Activated CD4-positive, alpha-beta T cell treated with anti-CD3 and anti-CD28 coated beads, Interleukin-2, amount 10 ng/mL, durations not matched to agents 24 days and 14 days (primary cell): ENCODE results near the gene TMEM98. TPM values are rescaled to one million over a fixed set of nuclear protein-coding genes. Genes with fewer than 3 reads are reported as not detected.
"Not testable (repeated sequence)": the region's sequence is repeated elsewhere in the genome, so short reads cannot be mapped to it uniquely, and the experiment has no call there.

Source experiments
- DNase-seq: peaks from one replicate; pipeline ENCODE4 v3.0.0; 2022
- H3K27ac Mint-ChIP-seq: one replicate; pipeline ENCODE4 v1.8.0; 2022; ENCODE audit warnings: mild to moderate bottlenecking, mixed read lengths
- H3K27me3 Mint-ChIP-seq: one replicate; pipeline ENCODE4 v1.8.0; 2022; ENCODE audit warnings: mixed read lengths
- H3K36me3 Mint-ChIP-seq: one replicate; pipeline ENCODE4 v1.8.0; 2022; ENCODE audit warnings: low read depth, mild to moderate bottlenecking, mixed read lengths
- H3K4me1 Mint-ChIP-seq: one replicate; pipeline ENCODE4 v1.8.0; 2021; ENCODE audit warnings: mixed read lengths
- H3K4me3 Mint-ChIP-seq: one replicate; pipeline ENCODE4 v1.8.0; 2022; ENCODE audit warnings: mild to moderate bottlenecking, moderate library complexity, mixed read lengths
- H3K9me3 Mint-ChIP-seq: one replicate; pipeline ENCODE4 v1.8.0; 2021; ENCODE audit warnings: mixed read lengths
- intact Hi-C: fragments of 100-400 bp; cut with micrococcal nuclease; formaldehyde crosslinking; loops from one replicate; pipeline ENCODE4 v1.15.1; 2023
- total RNA-seq: library from RNA; stranded (reverse); gene quantifications from 2 replicates; pipeline ENCODE4 v1.2.3, GENCODE V29; 2022

TMEM98 gene, protein sequence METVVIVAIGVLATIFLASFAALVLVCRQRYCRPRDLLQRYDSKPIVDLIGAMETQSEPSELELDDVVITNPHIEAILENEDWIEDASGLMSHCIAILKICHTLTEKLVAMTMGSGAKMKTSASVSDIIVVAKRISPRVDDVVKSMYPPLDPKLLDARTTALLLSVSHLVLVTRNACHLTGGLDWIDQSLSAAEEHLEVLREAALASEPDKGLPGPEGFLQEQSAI
- 0.43 and 0.82 TPM in 2 replicates for total RNA-seq

- no peak for DNase-seq
- H3K4me1 Mint-ChIP-seq: no peaks in the 10 kb centered on the region
- H3K36me3 Mint-ChIP-seq: no peaks in the 10 kb centered on the region
- peak within 1 kb of the TSS; percentile 60 for H3K4me3 Mint-ChIP-seq
- intact Hi-C loops: no loop called here
- H3K27ac Mint-ChIP-seq: no peak within 1 kb of the TSS
- peaks cover 38% of the 10 kb centered on the region for H3K27me3 Mint-ChIP-seq
- H3K9me3 Mint-ChIP-seq: no peaks in the 10 kb centered on the region
These were observed at the start of gene TMEM98 for GRCh38 chr17:32927724-32928585. Gene TMEM98 (plus strand): TSS chr17:32928153. CDS start chr17:32931529, 3,376 bp downstream.

DNA sequence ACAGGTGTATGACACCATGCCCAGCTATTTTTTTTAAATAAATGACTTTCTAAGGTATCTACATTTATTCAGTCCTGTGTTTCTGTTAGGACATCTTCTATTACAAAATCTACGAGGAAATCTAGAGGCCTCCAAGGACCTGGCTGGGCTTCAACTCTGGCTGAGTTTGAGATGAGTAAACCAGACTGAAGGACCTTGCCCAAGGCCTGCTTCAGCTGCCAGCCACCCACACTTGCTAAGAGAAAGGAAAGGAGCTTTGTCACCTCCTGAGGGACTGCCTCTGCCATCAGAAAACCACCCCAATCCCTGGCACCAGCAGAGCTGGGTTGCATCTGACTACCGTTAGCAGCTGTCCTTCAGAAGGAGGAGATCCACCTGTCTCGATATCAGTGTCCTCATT is 49.7 kb upstream of the TMEM98 start:
- Mint-ChIP-seq H3K4me3 (no peak overlapping the region), H3K9me3 (no peaks in the 10 kb centered on the region), H3K36me3 (no peaks in the 10 kb centered on the region), H3K4me1 (peaks cover 30% of the 10 kb centered on the region), H3K27ac (no peak overlapping the region), H3K27me3 (peaks cover 42% of the 10 kb centered on the region)
- no peak for DNase-seq
- intact Hi-C loops: loop anchor here (10.0 kb wide), 1 partner anchor 733 kb away; the partner anchor contains the start of gene RHOT1

- peaks cover 33% of the 10 kb centered on the region for H3K4me1 Mint-ChIP-seq
- DNase-seq: no peak
- intact Hi-C loops: loop anchor here (10.0 kb wide), 1 partner anchor 734 kb away; the partner anchor contains the start of gene RHOT1
These were observed 48.8 kb upstream of the TMEM98 start for GRCh38 chr17:32879134-32879533.

DNA sequence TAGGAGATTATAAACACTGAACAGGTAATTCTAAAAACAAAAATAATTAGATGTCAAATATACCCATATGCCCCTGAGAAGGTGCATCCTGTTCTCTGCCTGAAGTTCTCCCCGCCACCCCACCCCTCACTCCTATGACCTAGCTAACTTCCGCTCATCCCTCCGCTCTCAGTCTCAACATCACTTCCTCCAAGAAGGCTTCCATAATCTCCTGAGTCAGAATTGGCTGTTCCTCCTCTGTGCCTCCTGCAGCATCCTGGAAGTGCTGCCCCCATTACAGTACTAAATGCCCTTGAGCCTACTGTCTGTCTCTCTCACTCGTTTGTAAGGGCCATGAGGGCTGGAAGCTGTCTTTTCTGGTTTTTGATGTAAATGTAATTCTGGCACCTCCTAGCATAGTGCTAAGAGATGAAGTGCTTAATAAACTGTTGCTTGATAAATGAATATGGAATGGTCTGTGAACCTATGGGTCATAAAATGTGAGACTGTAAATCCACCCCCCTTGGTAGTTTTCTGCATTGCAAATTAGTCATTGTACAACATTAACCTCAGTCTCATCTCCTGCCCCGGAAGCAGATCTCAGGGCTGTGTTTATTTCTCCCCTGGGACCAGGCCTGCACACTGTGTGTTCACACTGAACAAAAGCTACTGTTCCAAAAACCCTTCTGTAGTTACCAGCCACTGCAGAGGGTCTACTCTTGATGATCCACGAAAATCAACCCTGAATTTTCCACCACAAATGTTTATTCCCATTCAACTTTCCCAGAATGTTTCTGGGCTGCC is 47.1 kb upstream of the TMEM98 start:
- Mint-ChIP-seq H3K27me3 (peaks cover 36% of the 10 kb centered on the region), H3K9me3 (no peaks in the 10 kb centered on the region), H3K4me3 (no peak overlapping the region), H3K4me1 (peaks cover 32% of the 10 kb centered on the region), H3K36me3 (no peaks in the 10 kb centered on the region), H3K27ac (no peak overlapping the region)
- DNase-seq: no peak
- intact Hi-C loops: no loop called here

More at GRCh38 chr17:32879134-32879533, 48.8 kb upstream of the TMEM98 start:
- no peak overlapping the region for H3K4me3 Mint-ChIP-seq
- no peaks in the 10 kb centered on the region for H3K9me3 Mint-ChIP-seq
- H3K36me3 Mint-ChIP-seq: no peaks in the 10 kb centered on the region
- no peak overlapping the region for H3K27ac Mint-ChIP-seq
- H3K27me3 Mint-ChIP-seq: peaks cover 42% of the 10 kb centered on the region

GRCh38 chr17:32882029-32882428 is 45.9 kb upstream of the TMEM98 start:
- no peaks in the 10 kb centered on the region for H3K9me3 Mint-ChIP-seq
- intact Hi-C loops: no loop called here
- H3K27me3 Mint-ChIP-seq: peaks cover 37% of the 10 kb centered on the region
- H3K4me1 Mint-ChIP-seq: peaks cover 27% of the 10 kb centered on the region
- peak overlapping the region; percentile 11 for H3K4me3 Mint-ChIP-seq
- H3K36me3 Mint-ChIP-seq: no peaks in the 10 kb centered on the region
- no peak for DNase-seq
- H3K27ac Mint-ChIP-seq: peak overlapping the region; percentile 49

DNA sequence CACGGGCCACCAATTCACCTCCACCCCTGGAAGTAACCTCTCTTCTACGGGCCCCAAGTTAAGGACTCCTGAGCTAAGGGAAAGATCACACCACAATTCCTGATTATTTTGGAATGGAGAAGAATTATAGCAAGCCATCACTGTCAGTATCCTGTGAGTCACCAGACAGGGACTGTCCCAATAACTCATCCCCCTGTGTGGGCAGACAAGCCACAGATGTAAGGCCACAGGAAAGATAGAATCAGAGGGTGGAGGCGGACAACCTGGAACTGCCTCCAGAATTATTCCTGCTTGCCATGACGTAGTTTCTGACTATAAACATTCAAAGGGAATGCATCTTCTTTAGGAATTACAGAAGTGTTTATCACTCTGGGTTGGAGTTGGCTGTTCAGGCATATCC is 45.2 kb upstream of the TMEM98 start:
- H3K4me3 Mint-ChIP-seq: no peak overlapping the region
- peaks cover 37% of the 10 kb centered on the region for H3K27me3 Mint-ChIP-seq
- peaks cover 23% of the 10 kb centered on the region for H3K4me1 Mint-ChIP-seq
- DNase-seq: no peak
- H3K27ac Mint-ChIP-seq: peak overlapping the region; percentile 34
- intact Hi-C loops: no loop called here
- no peaks in the 10 kb centered on the region for H3K36me3 Mint-ChIP-seq
- no peaks in the 10 kb centered on the region for H3K9me3 Mint-ChIP-seq

- Mint-ChIP-seq H3K27me3 (peaks cover 18% of the 10 kb centered on the region), H3K4me1 (peaks cover 15% of the 10 kb centered on the region)
- intact Hi-C loops: not testable (repeated sequence)
These were observed 41.0 kb upstream of the TMEM98 start for GRCh38 chr17:32886951-32887350.

GRCh38 chr17:32887410-32887809 is 40.5 kb upstream of the TMEM98 start:
- intact Hi-C loops, H3K36me3 Mint-ChIP-seq, DNase-seq, H3K4me3 Mint-ChIP-seq, H3K27ac Mint-ChIP-seq, H3K9me3 Mint-ChIP-seq: not testable (repeated sequence)
- H3K4me1 Mint-ChIP-seq: peaks cover 10% of the 10 kb centered on the region
- peaks cover 17% of the 10 kb centered on the region for H3K27me3 Mint-ChIP-seq

More at GRCh38 chr17:32886951-32887350, 41.0 kb upstream of the TMEM98 start:
- not testable (repeated sequence) for H3K9me3 Mint-ChIP-seq, DNase-seq, H3K27ac Mint-ChIP-seq, H3K4me3 Mint-ChIP-seq, H3K36me3 Mint-ChIP-seq

- Mint-ChIP-seq H3K27me3 (peaks cover 23% of the 10 kb centered on the region), H3K4me1 (no peaks in the 10 kb centered on the region), H3K4me3 (no peak overlapping the region), H3K9me3 (no peaks in the 10 kb centered on the region), H3K36me3 (no peaks in the 10 kb centered on the region), H3K27ac (no peak overlapping the region)
- intact Hi-C loops: no loop called here
- DNase-seq: no peak
These were observed 33.7 kb upstream of the TMEM98 start for GRCh38 chr17:32894245-32894644.

DNA sequence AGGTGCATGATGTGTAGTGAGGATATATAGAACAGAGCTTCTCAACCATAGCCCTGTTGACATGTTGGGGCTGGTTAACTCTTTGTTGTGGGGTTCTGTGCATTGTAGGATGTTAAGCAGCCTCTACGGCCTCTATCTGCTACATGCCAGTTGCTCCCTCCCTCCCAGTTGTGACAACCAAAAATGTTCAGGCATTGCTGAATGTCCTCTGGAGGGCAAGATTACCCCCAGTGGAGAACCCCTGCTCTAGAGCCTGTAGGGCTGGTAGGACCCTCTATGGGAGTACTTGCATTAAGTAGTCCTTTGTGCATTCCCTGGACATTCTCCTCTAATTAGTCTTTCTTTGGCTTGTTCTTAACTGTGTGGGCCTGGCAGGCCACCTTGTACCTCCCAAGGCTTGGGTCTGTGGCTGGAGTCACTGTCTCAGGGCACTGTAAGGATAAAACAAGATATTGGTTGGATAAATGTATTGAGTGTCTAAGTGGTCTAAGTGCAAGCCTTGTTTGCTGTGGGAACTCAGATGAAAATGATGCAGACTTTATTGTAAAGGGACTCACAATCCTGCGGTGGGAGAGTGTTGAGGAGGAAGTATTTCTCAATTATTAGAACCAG is 31.2 kb upstream of the TMEM98 start:
- Mint-ChIP-seq H3K4me3 (no peak overlapping the region), H3K27ac (no peak overlapping the region), H3K9me3 (no peaks in the 10 kb centered on the region), H3K4me1 (no peaks in the 10 kb centered on the region), H3K36me3 (no peaks in the 10 kb centered on the region), H3K27me3 (peaks cover 29% of the 10 kb centered on the region)
- intact Hi-C loops: no loop called here
- DNase-seq: no peak

DNA sequence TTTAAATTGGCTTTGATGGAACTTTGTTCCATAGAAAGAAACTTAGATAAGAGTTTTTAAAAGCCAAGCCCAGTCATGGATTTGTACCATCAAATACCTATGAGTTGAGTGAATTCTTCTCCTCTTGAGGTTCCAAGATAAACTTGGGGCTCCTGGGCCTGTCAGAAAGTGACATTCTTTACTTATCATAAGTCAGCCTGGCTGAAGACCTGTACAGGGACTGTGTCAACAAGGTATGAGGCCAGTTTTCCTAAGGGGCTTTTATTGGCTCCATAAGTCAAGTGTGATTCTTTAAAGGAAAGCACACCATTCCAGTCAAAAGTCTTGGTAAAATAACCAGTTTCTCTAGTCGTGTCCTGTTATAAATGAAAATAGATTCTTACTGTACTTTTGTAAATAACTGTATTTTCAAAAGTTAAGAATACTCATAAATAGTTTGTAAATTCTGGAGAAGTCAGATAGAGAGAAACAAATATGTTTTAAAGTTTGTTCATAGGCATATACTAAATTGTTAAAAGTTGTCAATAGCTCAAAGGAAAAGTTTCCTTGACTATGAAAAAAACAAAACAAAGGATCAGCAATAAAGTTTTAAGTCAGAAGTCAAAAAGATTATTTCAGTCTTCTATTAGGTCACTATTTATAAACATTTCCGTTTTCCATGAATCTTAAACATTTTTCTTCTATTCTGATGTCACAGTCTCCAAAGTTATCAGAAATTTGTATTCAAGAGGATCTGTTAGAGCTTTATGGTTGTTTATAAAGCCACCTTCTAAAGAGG is 28.5 kb upstream of the TMEM98 start:
- peaks cover 23% of the 10 kb centered on the region for H3K27me3 Mint-ChIP-seq
- peaks cover 8% of the 10 kb centered on the region for H3K4me1 Mint-ChIP-seq
- H3K27ac Mint-ChIP-seq: no peak overlapping the region
- H3K9me3 Mint-ChIP-seq: no peaks in the 10 kb centered on the region
- H3K36me3 Mint-ChIP-seq: no peaks in the 10 kb centered on the region
- DNase-seq: no peak
- intact Hi-C loops: no loop called here
- H3K4me3 Mint-ChIP-seq: no peak overlapping the region

DNA sequence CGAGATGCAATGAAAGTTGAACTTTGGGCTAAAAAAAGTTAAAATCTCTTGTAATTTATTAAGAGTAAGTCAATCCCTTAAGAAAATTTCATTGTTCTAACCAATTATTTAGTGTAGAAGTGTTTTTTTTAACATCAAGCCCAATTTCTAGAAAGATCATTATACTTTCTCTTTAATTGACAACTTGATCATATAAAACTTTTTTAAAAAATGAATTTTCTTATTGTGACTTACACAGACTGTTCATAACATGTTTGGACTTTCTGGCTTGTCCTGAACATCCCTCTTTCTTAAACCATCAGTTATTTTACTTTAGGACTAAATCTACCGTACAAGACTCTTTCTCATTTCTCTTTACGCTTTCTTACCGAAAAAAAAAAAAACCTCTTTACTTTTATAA is 26.2 kb upstream of the TMEM98 start:
- H3K9me3 Mint-ChIP-seq: no peaks in the 10 kb centered on the region
- no peak for DNase-seq
- no peaks in the 10 kb centered on the region for H3K36me3 Mint-ChIP-seq
- H3K27me3 Mint-ChIP-seq: peaks cover 40% of the 10 kb centered on the region
- H3K4me1 Mint-ChIP-seq: peaks cover 17% of the 10 kb centered on the region
- no peak overlapping the region for H3K27ac Mint-ChIP-seq
- intact Hi-C loops: no loop called here
- no peak overlapping the region for H3K4me3 Mint-ChIP-seq
